Thoracic aorta (tissue), 2 donors: ENCODE measurements around the gene TRAF5. TPM values are rescaled to one million over a fixed set of nuclear protein-coding genes. Genes with fewer than 3 reads are reported as not detected.

Source experiments
- ATAC-seq: fragments of 150-250 bp; one replicate; pipeline ENCODE4 v1.8.0; 2017; ENCODE audit warnings: low read depth; ENCODE audit not compliant: insufficient number of reproducible peaks, low FRiP score
- DNase-seq: peaks from one replicate; pipeline ENCODE4 v3.0.0-alpha.2; 2020; ENCODE audit warnings: low spot score
- H3K27ac ChIP-seq, 2 donors: fragments of 200-600 bp; sonication (generic); 1 replicate in 1 of 2; 2 replicates in 1 of 2; pipeline ENCODE4 v1.5.1; 2016; ENCODE audit warnings: mild to moderate bottlenecking in 2 of 2, moderate library complexity in 2 of 2
- H3K27me3 ChIP-seq: fragments of 200-600 bp; sonication (generic); replicated peaks from 2 replicates; pipeline ENCODE4 v1.6.0; 2016; ENCODE audit warnings: mild to moderate bottlenecking; ENCODE audit not compliant: insufficient read depth
- H3K36me3 ChIP-seq: fragments of 200-600 bp; sonication (generic); one replicate; pipeline ENCODE4 v1.5.1; 2016
- H3K4me1 ChIP-seq, 2 donors: fragments of 200-600 bp; sonication (generic); 1 replicate in 1 of 2; 2 replicates in 1 of 2; pipeline versions ENCODE4 v1.5.1 to v1.6.0; 2016; ENCODE audit warnings: low read depth in 2 of 2, mild to moderate bottlenecking in 1 of 2; ENCODE audit not compliant: control insufficient read depth in 1 of 2
- H3K4me3 ChIP-seq: fragments of 200-600 bp; sonication (generic); 2 replicates; pipeline ENCODE4 v1.5.1; 2016; ENCODE audit warnings: mild to moderate bottlenecking
- H3K9me3 ChIP-seq: fragments of 200-600 bp; sonication (generic); 2 replicates; pipeline ENCODE4 v1.5.1; 2016
- total RNA-seq, 2 donors: library from RNA; depleted of rRNA; stranded (reverse); fragments of >200 nt; gene quantifications; one replicate each; pipeline versions ENCODE4 v1.1.0 to v1.2.3, GENCODE V29; 2016
- TF ChIP-seq, protein P1 (sequence below): fragments of 200-600 bp; sonication (generic); IDR thresholded peaks from one replicate; pipeline ENCODE4 v1.5.1; 2019; ENCODE audit warnings: antibody characterized with exemption

TRAF5 gene
- total RNA-seq, 2 donors from 2014 or later: 55.8 to 62.7 TPM

DNA sequence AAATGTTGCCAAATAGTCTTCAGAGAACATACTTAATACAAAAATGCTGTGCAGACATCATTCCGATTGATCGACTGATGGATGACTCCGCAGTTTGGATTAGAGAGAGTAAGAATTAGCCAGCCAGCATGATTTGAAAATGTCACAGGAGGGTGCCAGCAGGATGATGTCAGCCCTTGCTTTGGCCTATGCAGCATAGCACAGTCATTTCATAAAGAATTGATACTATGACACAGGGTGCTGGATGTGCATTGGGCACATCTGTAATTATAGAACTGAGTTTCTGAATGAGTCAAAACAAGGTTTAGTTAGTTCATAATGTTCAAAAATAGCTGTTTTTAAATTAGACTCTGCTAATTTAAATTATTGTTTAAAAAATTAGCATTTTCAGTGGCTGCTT is 21.6 kb upstream of the TRAF5 start:
- TF ChIP-seq, protein P1, sequence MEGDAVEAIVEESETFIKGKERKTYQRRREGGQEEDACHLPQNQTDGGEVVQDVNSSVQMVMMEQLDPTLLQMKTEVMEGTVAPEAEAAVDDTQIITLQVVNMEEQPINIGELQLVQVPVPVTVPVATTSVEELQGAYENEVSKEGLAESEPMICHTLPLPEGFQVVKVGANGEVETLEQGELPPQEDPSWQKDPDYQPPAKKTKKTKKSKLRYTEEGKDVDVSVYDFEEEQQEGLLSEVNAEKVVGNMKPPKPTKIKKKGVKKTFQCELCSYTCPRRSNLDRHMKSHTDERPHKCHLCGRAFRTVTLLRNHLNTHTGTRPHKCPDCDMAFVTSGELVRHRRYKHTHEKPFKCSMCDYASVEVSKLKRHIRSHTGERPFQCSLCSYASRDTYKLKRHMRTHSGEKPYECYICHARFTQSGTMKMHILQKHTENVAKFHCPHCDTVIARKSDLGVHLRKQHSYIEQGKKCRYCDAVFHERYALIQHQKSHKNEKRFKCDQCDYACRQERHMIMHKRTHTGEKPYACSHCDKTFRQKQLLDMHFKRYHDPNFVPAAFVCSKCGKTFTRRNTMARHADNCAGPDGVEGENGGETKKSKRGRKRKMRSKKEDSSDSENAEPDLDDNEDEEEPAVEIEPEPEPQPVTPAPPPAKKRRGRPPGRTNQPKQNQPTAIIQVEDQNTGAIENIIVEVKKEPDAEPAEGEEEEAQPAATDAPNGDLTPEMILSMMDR: no peak
- Histone ChIP-seq H3K27ac (no peak overlapping the region), H3K4me1 (peaks cover 0 to 6% of the 10 kb centered on the region in 2 donors), H3K4me3 (no peak overlapping the region), H3K27me3 (no peaks in the 10 kb centered on the region), H3K36me3 (no peaks in the 10 kb centered on the region), H3K9me3 (no peaks in the 10 kb centered on the region)
- ATAC-seq (no peak), DNase-seq (no peak)

DNA sequence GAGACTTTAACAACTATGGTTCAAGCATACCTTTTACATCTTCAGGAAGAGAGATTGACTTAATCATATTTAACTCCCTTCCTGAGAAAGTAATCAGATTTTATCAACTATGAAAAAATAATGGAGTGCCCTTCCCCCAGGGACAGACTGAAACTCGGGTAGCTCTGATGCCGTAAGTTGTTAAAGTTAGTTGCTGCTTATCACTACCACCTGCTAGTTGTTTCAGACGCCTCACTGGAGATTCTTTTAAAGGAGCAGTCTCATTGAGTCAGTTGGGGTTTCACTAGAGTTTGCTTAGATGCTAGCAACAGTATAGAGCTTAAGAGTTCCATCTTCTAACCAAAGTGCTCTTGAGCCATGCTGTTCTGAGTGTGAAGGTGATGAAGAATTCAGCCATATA is 17.0 kb upstream of the TRAF5 start:
- Histone ChIP-seq H3K4me1 (peaks cover 0 to 6% of the 10 kb centered on the region in 2 donors), H3K36me3 (peaks cover 15% of the 10 kb centered on the region), H3K27me3 (no peaks in the 10 kb centered on the region), H3K9me3 (no peaks in the 10 kb centered on the region), H3K4me3 (no peak overlapping the region), H3K27ac (no peak overlapping the region)
- ATAC-seq (no peak), DNase-seq (no peak)
- TF ChIP-seq, protein P1: no peak

DNA sequence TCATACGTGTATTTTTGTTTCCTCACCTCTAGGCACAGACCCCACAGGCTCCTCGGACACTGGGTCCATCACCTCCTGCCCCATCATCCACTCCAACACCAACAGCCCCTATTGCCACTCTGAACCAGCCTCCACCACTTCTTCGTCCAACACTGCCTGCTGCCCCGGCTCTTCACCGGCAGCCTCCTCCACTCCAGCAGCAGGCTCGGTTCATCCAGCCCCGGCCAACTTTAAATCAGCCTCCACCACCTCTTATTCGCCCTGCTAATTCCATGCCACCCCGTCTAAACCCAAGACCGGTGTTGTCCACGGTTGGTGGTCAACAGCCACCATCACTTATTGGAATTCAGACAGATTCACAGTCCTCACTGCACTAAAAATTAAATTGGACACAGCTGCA is 13.2 kb upstream of the TRAF5 start:
- no peaks in the 10 kb centered on the region for H3K4me1 ChIP-seq
- H3K27me3 ChIP-seq: no peaks in the 10 kb centered on the region
- no peak overlapping the region for H3K4me3 ChIP-seq
- TF ChIP-seq, protein P1: no peak
- H3K27ac ChIP-seq: no peak overlapping the region
- H3K36me3 ChIP-seq: peaks cover 16% of the 10 kb centered on the region
- no peak for DNase-seq
- H3K9me3 ChIP-seq: no peaks in the 10 kb centered on the region
- ATAC-seq: no peak

DNA sequence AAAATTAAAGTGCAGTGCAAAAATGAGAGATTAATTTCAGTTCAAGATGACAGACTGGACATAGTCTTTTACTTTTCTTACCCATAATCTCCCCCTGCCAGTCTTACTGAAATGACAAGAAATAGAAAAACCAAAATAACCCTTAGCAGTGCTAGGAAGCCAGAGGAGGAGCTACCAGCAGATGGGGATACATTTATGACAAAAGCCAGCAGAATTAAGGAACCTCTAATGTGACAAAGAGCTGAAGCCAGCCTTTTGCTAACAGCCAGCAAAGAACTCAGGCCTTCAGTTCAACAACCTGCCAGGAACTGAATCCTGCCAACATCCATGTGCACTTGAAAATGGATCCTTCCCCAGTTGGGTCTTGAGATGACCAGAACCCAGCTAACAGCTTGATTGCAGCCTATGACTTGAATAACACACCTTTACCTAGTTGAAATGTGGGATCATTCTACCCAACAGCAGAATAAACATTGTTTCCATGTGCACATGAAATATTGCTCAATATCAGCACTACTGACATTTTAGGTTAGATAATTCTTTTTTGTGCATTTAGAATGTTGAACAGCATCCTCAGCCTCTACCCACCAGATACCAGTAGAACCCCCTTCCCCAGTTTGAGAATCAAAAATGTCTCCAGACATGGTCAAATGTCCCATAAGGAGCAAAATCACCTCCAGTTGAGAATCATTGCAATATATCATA is 7.9 kb upstream of the TRAF5 start:
- Histone ChIP-seq H3K4me3 (no peak overlapping the region), H3K36me3 (peaks cover 7% of the 10 kb centered on the region), H3K27me3 (no peaks in the 10 kb centered on the region), H3K4me1 (no peaks in the 10 kb centered on the region), H3K27ac (no peak overlapping the region), H3K9me3 (no peaks in the 10 kb centered on the region)
- TF ChIP-seq, protein P1: no peak
- no peak for ATAC-seq
- DNase-seq: no peak

DNA sequence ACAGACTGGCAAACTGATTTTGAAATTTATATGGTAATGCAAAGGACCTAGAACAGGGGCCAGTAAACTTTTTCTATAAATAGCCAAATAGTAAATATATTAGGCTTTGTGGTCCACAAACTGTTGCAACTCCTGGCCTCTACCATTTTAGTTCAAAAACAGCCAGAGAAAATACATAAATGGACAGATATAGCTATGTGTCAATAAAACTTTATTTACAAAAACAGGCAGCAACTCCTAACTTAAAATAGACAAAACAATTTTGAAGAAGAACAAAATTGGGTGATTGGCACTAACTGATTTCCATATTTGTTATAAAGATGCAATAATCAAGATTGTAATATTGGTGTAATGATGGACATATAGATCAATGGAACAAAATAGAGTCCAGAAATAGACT is 6.7 kb upstream of the TRAF5 start:
- Histone ChIP-seq H3K9me3 (no peaks in the 10 kb centered on the region), H3K4me3 (no peak overlapping the region), H3K27me3 (no peaks in the 10 kb centered on the region), H3K4me1 (no peaks in the 10 kb centered on the region), H3K36me3 (no peaks in the 10 kb centered on the region), H3K27ac (no peak overlapping the region)
- no peak for ATAC-seq
- DNase-seq: no peak
- TF ChIP-seq, protein P1: no peak
